SH-SY5Y (cell line): ENCODE results near the gene MRGPRG.

Experiments
- GATA2 ChIP-seq: IDR thresholded peaks from 2 replicates; pipeline ENCODE4 v1.6.1; 2011; ENCODE audit warnings: mild to moderate bottlenecking, low read depth, low read length
- GATA3 ChIP-seq: IDR thresholded peaks from 2 replicates; pipeline ENCODE4 v1.6.1; 2011; ENCODE audit warnings: low read depth, mild to moderate bottlenecking, low read length, moderate library complexity

MRGPRG gene

DNA sequence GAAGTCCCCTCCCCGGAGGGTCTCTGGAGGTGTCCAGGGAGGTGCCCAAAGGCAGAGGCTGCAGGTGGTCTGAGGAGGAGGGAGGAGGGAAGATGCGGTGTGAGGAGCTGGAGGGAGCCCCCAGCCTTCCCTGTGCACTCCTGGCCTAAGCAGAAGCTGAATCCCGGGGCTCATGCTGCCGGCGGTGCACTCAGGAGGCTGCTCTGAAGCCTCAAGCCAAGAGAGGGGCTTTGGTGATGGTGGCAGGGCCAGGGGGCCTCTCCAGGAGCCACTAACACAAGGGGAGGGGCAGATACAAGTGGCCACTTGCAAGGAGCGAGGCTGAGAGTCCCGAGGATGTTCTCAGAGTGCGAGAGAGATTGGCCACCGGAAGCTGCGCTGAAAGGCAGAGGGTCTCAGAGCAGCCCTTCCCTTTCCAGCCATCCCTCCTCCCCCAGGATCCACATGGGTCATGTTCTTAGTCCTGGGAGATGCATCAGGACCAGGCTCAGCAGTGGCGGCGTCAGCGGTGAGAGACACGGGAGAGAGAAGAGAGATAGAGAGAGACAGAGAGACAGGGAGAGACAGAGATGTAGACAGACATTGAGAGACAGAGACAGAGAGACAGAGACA lies 774 bp upstream of the MRGPRG start:
- no peak for TF ChIP-seq GATA3

DNA sequence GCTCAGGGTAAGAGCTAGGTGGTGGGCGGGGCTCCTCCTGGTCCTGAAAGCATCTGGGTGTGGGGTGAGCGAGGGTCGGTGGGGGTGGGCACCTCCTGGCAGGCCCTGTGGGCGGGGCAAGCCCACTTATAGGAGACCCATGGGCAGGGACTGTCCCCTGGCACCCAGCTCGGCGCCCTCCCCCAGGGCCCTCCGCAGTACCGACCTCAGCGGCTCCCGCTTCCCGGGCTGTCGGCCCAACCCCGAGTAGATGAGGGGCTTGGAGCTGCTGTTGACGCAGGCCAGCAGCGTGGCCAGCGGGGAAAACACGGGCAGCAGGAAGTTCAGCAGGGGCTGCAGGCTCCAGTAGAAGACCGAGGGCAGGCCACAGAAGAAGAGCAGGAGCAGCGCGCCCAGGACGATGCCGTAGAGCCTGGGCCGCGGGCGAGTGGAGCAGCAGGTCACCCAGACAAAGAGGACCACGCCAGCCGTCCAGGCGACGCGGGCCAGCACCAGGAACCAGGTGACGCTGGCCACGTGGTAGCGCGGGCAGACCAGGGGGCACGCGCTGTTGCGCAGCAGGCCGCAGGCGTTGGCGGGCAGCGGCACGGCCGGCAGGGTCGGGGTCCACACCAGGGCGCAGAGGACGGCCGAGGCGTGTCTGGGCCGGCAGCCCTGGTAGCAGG lies 663 bp downstream of the MRGPRG start:
- TF ChIP-seq GATA3 (no peak), GATA2 (no peak)

DNA sequence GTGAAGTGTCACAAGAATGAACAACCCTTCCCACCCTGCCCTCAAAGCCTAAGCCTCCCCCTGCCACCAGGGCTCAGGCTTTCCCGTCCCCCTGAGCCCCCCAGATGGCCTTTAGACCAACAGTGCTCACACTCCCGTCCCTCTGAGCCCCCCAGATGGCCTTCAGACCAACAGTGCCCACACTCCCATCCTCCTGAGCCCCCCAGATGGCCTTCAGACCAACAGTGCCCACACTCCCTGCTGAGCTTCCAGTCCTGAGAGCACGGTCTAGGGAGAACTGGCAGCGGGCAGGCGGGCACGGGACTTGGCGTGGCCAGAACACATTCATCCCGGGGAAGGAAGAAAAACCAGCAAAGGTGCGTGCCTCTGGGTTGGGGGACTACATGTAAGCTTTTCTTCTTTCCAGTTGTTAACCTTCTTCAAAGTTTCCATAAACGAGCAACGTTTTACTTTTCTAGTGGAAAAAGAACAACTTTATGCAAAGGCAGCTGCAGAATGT lies 2.5 kb downstream of the MRGPRG start:
- TF ChIP-seq GATA2 (no peak), GATA3 (no peak)

DNA sequence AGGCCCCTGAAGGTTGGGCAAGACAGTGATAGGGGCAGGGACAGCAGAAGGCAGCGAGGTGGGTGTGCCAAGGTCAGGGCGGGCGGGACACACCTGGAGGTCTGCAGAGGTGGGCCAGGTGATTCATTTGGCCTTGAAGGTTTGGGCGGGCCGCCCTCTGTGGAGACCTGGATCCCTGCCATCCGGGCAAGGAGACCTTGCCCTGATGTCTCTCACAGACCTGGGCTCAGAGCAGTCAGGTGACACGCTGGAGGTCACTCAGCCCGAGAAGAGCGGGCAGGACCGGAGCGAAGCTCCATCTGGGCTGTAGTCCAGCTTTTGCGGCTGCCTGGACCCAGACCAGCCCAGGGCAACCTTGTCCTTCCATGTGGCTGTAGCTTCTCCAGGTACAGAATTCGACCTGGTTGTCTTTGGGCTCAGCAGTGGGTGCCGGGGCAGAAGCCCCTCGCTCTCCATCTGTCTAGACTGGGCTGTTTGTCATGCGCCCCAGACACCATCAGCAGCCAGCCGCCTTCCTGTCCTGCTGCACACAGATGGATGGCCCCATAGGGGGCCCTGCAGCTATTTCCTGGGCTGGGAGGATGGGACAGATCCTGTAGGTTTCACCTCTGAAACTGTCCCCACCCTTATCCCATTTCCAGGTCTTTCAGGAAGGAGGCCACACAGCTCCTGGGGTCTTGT lies 3.1 kb downstream of the MRGPRG start:
- TF ChIP-seq GATA3 (no peak), GATA2 (no peak)

DNA sequence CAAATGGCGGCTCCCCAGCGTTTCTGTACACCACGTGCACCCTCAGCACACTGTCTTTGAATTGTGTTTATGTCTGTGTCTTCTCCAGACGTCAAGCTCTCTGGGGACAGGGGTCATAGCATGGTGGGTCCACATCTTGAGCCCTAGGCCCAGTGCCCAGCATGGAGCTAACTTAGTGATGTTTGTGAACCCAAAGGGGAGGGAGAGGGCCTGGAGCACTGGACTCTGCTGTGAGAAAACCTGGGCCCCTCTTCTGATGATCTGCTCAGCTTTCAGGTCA lies 4.3 kb downstream of the MRGPRG start:
- TF ChIP-seq GATA3 = no peak
- TF ChIP-seq GATA2 = no peak

DNA sequence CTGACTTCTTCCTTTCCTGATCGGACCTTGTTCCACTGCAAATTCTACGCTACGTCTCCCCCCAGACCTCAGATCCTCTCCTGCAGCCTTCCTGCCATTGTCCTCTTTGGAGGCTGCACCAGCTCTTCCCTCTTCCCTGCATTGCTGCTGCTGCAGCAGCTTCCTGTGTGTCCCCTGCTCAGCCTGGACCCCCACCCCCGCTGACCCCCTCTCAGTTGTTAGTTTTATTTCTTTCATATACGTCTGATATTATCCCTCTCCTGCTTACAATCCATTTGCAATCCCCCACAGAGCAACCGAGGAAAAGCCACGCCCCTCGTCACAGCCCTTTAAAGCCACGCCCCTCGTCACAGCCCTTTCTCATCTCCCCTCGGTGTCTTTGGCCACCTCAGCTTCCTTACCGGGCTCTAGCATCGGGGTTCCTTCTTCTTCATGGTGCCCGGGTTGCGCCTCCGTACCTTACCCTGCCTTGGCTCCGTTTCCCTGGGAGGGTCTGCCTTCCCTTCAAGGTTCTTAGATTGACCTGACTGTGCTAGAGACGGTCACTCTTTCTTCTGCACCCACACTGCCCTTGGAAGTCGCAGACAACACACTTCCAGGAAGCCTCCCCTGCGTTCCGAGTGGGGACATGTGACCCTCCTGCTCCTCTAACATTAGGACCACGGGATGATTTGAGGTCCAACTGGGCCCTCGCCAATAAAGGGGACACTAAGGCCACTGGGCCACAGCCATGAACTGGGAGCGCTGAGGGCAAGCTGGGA lies 4.8 kb downstream of the MRGPRG start:
- TF ChIP-seq GATA3 = no peak

DNA sequence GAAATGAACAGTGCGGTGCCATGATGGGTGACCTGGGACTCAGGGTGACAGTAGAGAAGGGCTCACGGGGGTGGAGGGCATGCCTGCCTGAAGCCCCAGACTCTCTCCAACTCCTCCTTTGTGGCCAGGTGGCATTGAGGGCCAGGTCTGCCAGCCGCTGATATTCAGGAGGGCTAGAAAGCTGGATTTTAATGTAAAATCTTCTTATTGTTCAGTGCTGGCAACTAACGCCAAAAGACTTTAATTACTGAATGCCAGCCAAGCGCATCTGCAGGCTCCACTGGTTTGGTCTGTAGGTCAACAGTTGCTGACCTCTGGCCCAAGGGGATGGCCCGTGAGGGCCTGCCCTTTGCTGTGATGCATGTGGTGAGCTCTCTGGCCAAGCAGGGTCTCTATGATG lies 10.3 kb downstream of the MRGPRG start:
- TF ChIP-seq GATA3 (no peak), GATA2 (no peak)

DNA sequence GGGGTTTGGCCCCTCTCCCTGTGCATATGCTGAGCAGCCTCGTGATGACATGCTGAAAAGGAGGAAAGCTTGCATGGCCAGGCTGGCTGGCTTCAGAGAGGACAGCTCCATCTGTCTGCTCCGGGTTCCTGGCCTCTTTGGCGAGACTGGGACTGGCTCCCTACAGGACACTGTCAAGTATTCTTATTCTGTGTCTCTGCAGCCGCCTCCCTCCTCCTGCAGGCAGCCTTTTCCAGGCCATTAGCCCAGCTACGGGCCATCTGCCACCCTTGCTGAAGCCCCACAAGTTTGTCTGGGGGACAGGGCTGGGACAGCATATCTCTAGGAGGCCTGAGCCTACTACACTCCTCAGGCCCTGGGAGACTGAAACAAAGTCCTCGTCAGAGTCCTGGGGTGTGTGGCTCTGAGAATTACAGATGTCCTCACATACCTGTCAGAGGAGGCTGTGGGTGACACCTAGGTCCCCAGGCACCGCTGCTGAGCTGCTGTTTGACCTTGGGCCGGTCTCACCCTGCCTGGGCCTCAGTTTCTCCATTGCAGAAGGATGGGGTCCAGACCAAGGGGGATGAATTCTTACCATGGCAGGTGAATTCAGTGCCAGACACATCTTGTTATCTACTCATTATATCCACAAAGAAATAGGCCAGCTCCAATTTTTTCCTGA lies 11.0 kb downstream of the MRGPRG start:
- TF ChIP-seq GATA3 = no peak
- no peak for TF ChIP-seq GATA2

DNA sequence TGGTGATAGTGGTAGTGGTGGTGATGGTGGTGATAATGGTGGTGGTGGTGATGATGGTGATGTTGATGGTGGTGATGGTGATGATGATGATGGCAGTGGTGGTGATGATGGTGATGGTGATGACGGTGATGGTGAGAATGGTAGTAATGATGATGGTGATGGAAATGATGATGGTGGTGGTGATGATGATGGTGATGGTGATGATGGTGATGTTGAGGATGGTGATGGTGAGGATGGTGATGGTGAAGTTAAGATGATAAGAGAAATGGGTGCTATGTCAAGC lies 11.8 kb downstream of the MRGPRG start:
- TF ChIP-seq GATA3 (no peak), GATA2 (no peak)

DNA sequence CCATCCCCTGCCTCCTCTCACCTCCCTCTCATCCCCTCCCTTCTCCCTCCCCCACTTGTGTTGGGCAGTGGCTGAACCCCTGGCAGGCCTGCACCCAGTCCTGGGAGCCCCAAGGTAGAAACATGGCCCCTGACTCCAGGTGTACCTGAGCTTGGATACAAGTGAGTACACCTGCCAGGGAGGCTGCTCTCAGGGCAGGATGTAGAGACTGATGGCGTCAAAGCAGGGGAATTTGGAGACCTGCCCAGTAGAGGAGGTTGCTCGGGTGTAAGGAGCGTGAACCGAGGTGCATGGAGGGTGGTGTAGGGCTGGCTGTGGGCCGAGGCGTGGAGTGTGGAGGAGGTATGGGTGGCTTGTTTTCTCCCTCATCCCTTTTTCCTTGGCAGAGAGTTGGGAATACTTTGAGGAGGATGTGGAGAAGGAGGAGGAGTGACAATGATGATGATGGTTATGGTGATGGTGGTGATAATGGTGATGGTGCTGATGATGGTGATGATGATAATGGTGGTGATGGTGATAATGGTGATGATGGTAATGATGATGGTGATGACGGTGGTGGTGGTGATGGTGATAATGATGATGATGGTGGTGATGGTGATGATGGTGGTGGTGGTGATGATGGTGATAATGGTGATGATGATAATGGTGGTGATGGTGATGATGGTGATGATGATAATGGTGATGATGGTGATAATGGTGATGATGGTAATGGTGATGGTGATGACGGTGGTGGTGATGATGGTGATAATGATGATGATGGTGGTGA lies 12.3 kb downstream of the MRGPRG start:
- TF ChIP-seq GATA3 (no peak), GATA2 (no peak)

DNA sequence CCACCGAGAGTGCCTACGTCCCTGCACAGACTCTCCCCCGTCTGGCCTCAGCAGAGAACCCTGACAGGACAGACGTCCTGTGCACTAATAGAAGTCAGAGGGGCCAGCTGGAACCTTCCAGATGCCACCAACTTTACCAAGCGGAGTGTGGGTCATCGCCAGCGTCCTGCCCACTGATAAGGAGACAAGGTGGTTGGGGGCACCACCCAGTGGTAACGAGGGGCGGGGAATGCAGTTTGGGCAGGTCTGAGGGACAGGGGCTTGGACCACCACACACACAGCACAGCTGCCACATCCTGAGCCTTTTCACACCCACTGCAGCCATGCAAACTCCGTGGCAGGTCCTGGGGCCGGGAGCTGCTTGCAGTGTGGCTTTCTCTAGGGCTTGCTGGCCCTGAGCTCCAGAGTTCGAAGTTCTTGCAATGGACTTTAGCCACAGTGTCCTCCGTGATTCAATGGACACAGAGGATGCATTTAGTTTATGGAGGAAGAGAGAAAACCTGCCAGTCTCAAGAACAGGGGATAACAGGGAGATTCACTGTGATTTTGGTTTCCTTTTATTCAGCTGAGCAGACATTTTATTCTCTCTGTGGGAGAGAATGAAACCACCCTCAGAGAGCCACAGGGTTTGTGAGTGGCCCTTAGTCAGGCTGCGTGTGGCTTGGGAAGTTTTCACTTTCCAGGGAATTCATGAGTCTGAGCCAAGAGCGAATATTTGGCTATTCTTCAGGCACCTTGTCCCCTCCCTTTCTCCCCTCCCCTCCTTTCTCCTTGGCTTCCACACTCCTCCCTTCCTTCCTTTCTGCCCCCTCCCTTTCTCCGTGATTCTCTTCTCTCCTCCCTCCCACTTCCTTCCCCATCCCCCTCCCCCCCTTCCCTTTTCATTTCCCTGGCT lies 13.1 kb downstream of the MRGPRG start:
- TF ChIP-seq GATA2 (no peak), GATA3 (no peak)

DNA sequence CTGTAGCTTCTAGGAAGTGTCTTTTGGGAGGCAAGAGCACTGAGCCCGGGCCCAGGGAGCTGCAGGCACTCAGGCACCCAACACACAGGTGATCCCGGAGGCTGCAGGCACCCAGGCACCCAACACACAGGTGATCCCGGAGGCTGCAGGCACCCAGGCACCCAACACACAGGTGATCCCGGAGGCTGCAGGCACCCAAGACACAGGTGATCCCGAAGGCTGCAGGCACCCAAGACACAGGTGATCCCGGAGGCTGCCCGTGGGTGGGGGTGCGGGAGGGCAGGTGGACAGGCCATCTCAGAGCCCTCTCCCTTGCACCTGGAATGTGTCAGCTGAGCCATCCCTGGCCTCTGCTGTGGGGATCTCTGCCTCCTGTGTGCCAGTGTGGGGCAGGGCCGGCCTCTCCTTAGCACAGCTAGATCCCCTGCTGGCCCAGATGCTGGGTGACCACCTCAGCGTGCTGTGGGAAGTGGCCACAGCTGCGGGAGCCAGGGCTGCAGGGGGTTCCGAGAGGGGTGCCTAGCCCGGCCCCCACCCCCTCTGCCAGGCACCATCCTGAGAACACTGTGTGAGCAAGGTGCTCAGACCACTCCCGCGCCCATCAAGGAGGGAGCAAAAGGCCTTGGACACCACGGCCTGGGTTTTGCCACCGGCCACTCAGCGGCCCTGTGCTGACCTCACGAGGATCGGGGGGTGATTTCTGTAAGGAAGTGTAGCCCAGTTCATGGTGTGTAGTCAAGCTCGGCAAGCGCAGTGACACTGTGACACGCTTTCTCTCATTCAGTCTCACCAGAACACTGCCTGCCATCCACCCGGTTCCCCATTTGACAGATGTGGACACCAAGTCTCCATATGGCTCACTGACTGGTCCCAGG lies 14.2 kb downstream of the MRGPRG start:
- TF ChIP-seq GATA2 = no peak
- TF ChIP-seq GATA3 = no peak
